K562 (cell line): ENCODE data around the gene DYRK1A. TPM values are rescaled to one million over a fixed set of nuclear protein-coding genes. Genes with fewer than 3 reads are reported as not detected.

ENCODE experiments used
- BCL6 ChIP-seq: fragments of 250-450 bp; sonication (Bioruptor Pico); IDR thresholded peaks from 2 replicates; pipeline ENCODE4 v1.4.0; 2020
- CHAMP1 ChIP-seq: fragments of 450-650 bp; IDR thresholded peaks from 2 replicates; pipeline ENCODE4 v1.6.1; 2016; ENCODE audit warnings: mild to moderate bottlenecking
- DPF2 ChIP-seq: fragments of 450-650 bp; IDR thresholded peaks from 2 replicates; pipeline ENCODE4 v1.6.1; 2016
- HDAC1 ChIP-seq, 2 experiments: fragments of 450-650 bp; IDR thresholded peaks; 2 replicates each; pipeline ENCODE4 v1.6.1; 2016 to 2017; ENCODE audit warnings: inconsistent platforms in 1 of 2, mild to moderate bottlenecking in 1 of 2, moderate library complexity in 1 of 2
- KDM4B ChIP-seq, 2 experiments: fragments of 450-650 bp in 1 of 2; sonication (generic) in 1 of 2; IDR thresholded peaks; 2 replicates each; pipeline ENCODE4 v1.6.1; 2016 to 2017; ENCODE audit warnings: borderline replicate concordance in 2 of 2, antibody characterized with exemption in 1 of 2, low read depth in 1 of 2, mild to moderate bottlenecking in 1 of 2
- NELFE ChIP-seq: IDR thresholded peaks from 2 replicates; pipeline ENCODE4 v1.6.1; 2011; ENCODE audit warnings: mild to moderate bottlenecking; ENCODE audit not compliant: insufficient read depth, insufficient read length
- NR2C2 ChIP-seq, 2 experiments: fragments of 200-800 bp in 1 of 2; sonication (Bioruptor generic) in 1 of 2; sonication (generic) in 1 of 2; formaldehyde crosslinking in 1 of 2; IDR thresholded peaks; 2 replicates each; pipeline versions ENCODE4 v1.6.1 to v1.8.0; 2016 to 2022; ENCODE audit warnings: mild to moderate bottlenecking in 1 of 2, missing compliant biosample characterization in 1 of 2, missing genetic modification characterization in 1 of 2, missing genetic modification reagents in 1 of 2
- RBM17 ChIP-seq: fragments of 200-400 bp; formaldehyde crosslinking; IDR thresholded peaks from 2 replicates; pipeline ENCODE4 v1.6.1; 2017; ENCODE audit warnings: low read depth, mild to moderate bottlenecking, low read length, borderline replicate concordance
- RBM39 ChIP-seq: fragments of 200-400 bp; formaldehyde crosslinking; optimal IDR thresholded peaks from 2 replicates; pipeline ENCODE3; 2018; ENCODE audit warnings: low read depth, low read length
- RNF2 ChIP-seq: sonication (generic); IDR thresholded peaks from 2 replicates; pipeline ENCODE4 v1.6.1; 2016
- SREBF2 ChIP-seq: sonication (generic); formaldehyde crosslinking; IDR thresholded peaks from 2 replicates; pipeline ENCODE4 v1.4.0; 2020; ENCODE audit warnings: mild to moderate bottlenecking, missing genetic modification reagents
- TAF9B ChIP-seq: fragments of 450-650 bp; IDR thresholded peaks from 2 replicates; pipeline ENCODE4 v1.6.1; 2018; ENCODE audit warnings: mild to moderate bottlenecking; ENCODE audit not compliant: partially characterized antibody
- TEAD4 ChIP-seq, 2 experiments: sonication (generic) in 1 of 2; formaldehyde crosslinking in 1 of 2; IDR thresholded peaks; 2 replicates each; pipeline versions ENCODE4 v1.6.1 to v1.8.0; 2012 to 2022; ENCODE audit warnings: borderline replicate concordance in 1 of 2, inconsistent platforms in 1 of 2, low read length in 1 of 2, mild to moderate bottlenecking in 1 of 2, missing genetic modification reagents in 1 of 2
- TGIF2 ChIP-seq: sonication (generic); formaldehyde crosslinking; IDR thresholded peaks from 2 replicates; pipeline ENCODE4 v1.8.1; 2022; ENCODE audit warnings: mild to moderate bottlenecking, missing genetic modification reagents, moderate library complexity
- THAP7 ChIP-seq: fragments of 250-450 bp; sonication (Bioruptor Pico); IDR thresholded peaks from 2 replicates; pipeline ENCODE4 v1.5.0; 2021
- USF1 ChIP-seq: sonication (generic); formaldehyde crosslinking; IDR thresholded peaks from 2 replicates; pipeline ENCODE4 v1.9.0; 2022; ENCODE audit warnings: mild to moderate bottlenecking, missing genetic modification reagents
- ZBTB9 ChIP-seq: fragments of 450-650 bp; formaldehyde crosslinking; IDR thresholded peaks from 2 replicates; pipeline ENCODE4 v1.4.0; 2020; ENCODE audit warnings: mild to moderate bottlenecking, moderate library complexity
- ZC3H8 ChIP-seq: fragments of 450-650 bp; IDR thresholded peaks from 2 replicates; pipeline ENCODE4 v1.6.1; 2017
- ZFX ChIP-seq: sonication (generic); formaldehyde crosslinking; IDR thresholded peaks from 2 replicates; pipeline ENCODE4 v1.8.0; 2022; ENCODE audit warnings: mild to moderate bottlenecking, missing genetic modification reagents, moderate library complexity
- ZNF146 ChIP-seq: IDR thresholded peaks from one replicate; pipeline ENCODE4 v1.6.1; 2018; ENCODE audit warnings: missing compliant biosample characterization; ENCODE audit not compliant: unreplicated experiment
- ZNF239 ChIP-seq: fragments of 250-450 bp; sonication (Bioruptor Pico); IDR thresholded peaks from 2 replicates; pipeline ENCODE4 v1.4.0; 2020; ENCODE audit warnings: mild to moderate bottlenecking
- ZNF668 ChIP-seq: fragments of 250-450 bp; sonication (Bioruptor Pico); IDR thresholded peaks from 2 replicates; pipeline ENCODE4 v1.8.0; 2022; ENCODE audit warnings: mild to moderate bottlenecking, inconsistent platforms
- ZNF785 ChIP-seq: fragments of 250-450 bp; sonication (Bioruptor Pico); IDR thresholded peaks from 2 replicates; pipeline ENCODE4 v1.4.0; 2020; ENCODE audit warnings: mild to moderate bottlenecking
- polyA plus RNA-seq, 8 experiments: library from polyadenylated mRNA; depleted of rRNA in 4 of 8; stranded (reverse) in 5 of 8; unstranded in 3 of 8; fragments of >200 nt; fragmentation: Nextera tagmentation in 2 of 8; fragmentation: Illumina TruSeq in 1 of 8; extraction: Ambion mirVana in 2 of 8; extraction: Trizol in 1 of 8; gene quantifications; 2 replicates each; pipeline versions ENCODE4 v1.2.1 to v1.2.3, GENCODE V29; 2011 to 2014; ENCODE audit warnings: inconsistent platforms in 1 of 8, missing spikeins in 1 of 8
- total RNA-seq, 7 experiments: library from RNA; depleted of rRNA in 6 of 7; stranded (reverse); fragments of >200 nt in 6 of 7; fragmentation: Illumina TruSeq in 2 of 7; extraction: Trizol in 2 of 7; gene quantifications; 2 replicates each; pipeline versions ENCODE4 v1.2.1 to v1.2.3, GENCODE V29; 2011 to 2021; ENCODE audit warnings: low replicate concordance in 1 of 7

DYRK1A gene
- total and polyA plus RNA-seq, 9 of the 15 experiments (the other 6 are each of a cell fraction or from before 2014, with no cell fraction given), result 3.7 to 64.8 (median 42.3) TPM

GRCh38 chr21:37563641-37564340 lies 197.2 kb downstream of the DYRK1A start (continued):
- TF ChIP-seq USF1 (peak; percentile 99), RBM17 (no peak), ZNF668 (0 out of 2 replicates have a peak, but pooled peaks have one; percentile 48), DPF2 (no peak), KDM4B (IDR thresholded peaks at IDR 0.05; ENCODE audit: borderline replicate concordance in 2 of 2, low read depth in 1 of 2) (peak in 1 of 2 experiments; percentile 73; a peak in 1 of 4 replicates), NELFE (no peak), TGIF2 (CRISPR knock-in tag) (no peak), TAF9B (peak; percentile 39), BCL6 (no peak), RNF2 (peak; percentile 90), ZBTB9 (CRISPR knock-in tag) (peak; percentile 67; the same call in 1 of the 2 replicates), ZNF146 (no peak), RBM39 (no peak), THAP7 (CRISPR knock-in tag) (0 out of 2 replicates have a peak, but pooled peaks have one; percentile 16), SREBF2 (CRISPR knock-in tag) (no peak), ZFX (CRISPR knock-in tag) (peak; percentile 89), HDAC1 (IDR thresholded peaks at IDR 0.05) (peak in 1 of 2 experiments; percentile 78; a peak in 1 of 4 replicates), TEAD4 (IDR thresholded peaks at IDR 0.05; ENCODE audit: low read length) (no peak), TEAD4 (CRISPR knock-in tag; IDR thresholded peaks at IDR 0.05; ENCODE audit: borderline replicate concordance) (peak; percentile 24; the same call in 1 of the 2 replicates), ZNF785 (CRISPR knock-in tag) (no peak), ZC3H8 (no peak), ZNF239 (CRISPR knock-in tag) (no peak), CHAMP1 (no peak), NR2C2 (CRISPR knock-in tag; IDR thresholded peaks at IDR 0.05) (no peak; the same call in 1 of the 2 replicates), NR2C2 (tag; IDR thresholded peaks at IDR 0.05) (no peak)
